Hepatocyte (in vitro differentiated cells): Measurements from ENCODE around the gene GNAL.

Source experiments
- CTCF ChIP-seq: fragments of 200-600 bp; sonication (generic); IDR thresholded peaks from 2 replicates; pipeline ENCODE4 v1.5.1; 2016; ENCODE audit warnings: antibody characterized with exemption, mild to moderate bottlenecking; ENCODE audit not compliant: poor library complexity
- EZH2 ChIP-seq: fragments of 200-600 bp; sonication (generic); IDR thresholded peaks from 2 replicates; pipeline ENCODE4 v1.6.1; 2016; ENCODE audit warnings: antibody characterized with exemption, mild to moderate bottlenecking, borderline replicate concordance

GRCh38 chr18:11865071-11865470 lies 176.0 kb downstream of the GNAL start:
- TF ChIP-seq CTCF: no peak
- no peak for TF ChIP-seq EZH2
